HTERT RPE-1 (cell line): ENCODE results near the gene SUPT6H.

ENCODE experiments used
- in situ Hi-C: fragments of 300-500 bp; cut with MboI; formaldehyde crosslinking; loops from 4 replicates; pipeline ENCODE4 v1.14.3; 2020; ENCODE audit warnings: low sequenced_read_pairs

SUPT6H gene

DNA sequence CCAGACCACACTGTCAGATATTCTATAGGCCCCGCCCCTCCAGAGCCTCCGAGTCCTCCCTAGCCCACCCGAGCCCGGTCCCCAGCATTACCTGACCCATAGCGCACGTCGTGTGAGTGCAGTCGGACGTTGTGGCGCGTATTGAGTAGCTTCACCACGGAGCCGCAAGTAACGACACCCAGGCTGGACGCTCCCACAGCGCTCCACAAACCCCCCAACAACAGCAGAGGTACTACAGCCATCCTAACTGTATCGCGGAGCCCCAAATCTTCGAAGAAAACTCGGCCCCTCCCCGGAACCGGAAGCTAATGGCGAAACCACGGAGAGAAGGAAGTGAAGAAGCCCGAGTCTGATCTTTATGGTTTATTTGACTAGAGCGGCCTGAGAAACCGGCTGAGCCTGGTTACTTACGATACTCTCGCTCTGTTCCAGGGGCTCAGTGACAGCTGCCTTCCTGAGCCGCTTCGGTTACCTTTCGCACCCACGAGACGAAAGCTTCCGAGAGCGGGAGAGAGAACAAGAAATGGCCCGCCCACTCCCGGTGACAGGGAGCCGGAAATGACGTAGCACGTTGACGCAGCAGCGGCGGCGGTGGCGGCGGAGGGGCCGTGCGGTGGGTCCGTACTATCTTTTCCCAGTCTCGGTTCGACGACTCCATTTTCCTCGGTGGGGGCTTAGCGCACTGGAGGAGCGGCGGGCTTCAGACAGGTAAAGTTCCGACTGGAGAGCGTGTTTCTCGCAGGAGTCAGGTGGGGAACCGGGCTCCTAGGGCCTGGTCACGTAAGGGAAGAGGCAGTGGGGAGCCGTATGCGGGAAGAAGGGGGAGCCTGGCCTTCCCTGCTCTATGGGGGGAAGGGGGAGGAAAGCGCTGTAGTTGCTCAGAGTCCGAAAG lies at the start of gene SUPT6H, which contains the start of gene SDF2:
TSS of gene SUPT6H (plus strand) at position 571 of the 892 bp plus-strand sequence. CDS start 11,197 bp downstream, outside the sequence.
TSS of gene SDF2 (minus strand) at position 272 of the 892 bp plus-strand sequence. CDS start at position 242, 30 bp downstream.
- in situ Hi-C loops: no loop called here

DNA sequence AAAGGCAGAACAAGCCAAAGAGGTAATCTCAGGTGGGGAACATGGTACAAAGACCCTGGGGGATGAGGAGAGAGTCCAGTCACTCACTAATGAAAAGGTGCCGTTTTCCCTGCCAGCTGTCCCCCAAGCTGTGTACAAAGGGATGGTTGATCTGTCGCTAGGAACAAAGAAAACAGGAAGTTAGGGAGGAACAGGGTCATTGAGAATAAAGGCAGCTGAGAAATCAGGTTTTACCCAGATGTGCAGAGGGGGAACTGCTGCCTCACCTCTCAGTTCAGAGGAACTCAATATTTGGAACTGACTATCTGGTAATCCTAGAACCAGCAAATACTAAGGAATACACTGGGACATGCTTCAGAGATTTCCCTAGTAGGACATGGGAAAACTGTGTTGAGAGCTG lies 49.5 kb upstream of the SUPT6H start:
- in situ Hi-C loops: no loop called here

DNA sequence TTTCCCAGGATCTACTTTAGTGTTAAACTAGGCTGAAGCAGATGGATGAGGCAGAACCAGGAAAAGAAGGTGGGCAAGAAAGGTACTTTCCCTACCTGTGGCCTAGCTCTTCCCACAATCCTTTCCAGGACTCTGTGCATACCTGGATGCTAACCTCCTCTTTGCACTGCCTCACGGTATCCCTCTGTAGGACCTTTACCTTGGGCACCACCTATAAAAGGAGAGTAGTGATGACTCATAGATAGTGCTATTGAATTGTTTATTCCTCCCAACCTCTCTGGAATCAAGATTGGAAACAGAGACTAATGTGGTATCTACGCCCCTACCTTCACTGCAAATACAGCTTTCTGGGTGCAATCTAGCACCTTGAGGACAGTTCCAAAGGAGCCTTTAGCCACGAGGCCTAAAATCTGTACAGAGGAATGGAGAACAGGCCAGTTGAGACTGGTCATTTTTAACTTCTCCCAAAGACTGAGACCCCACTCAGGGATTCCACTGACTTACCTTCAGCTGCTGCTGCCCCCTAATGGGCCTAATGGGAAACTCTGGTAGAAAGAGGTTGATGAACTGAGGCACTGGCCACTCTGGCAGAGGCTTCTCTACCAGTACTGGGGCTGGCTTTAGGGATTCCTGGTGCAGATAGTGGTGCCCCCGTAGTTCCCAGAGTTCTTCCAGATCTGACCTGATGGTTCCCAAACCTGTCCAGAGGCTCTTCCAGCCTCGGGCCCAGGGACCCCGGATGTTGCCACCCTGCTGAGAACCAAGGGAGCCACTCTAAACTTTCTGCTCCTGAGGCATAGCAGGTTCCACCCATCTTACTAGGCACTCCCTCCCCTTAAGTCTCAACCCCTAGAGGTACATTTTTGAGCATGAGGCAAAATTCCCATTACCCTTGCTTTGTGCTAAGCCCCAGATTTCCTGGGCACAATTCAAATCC lies 48.8 kb upstream of the SUPT6H start:
- in situ Hi-C loops: no loop called here

DNA sequence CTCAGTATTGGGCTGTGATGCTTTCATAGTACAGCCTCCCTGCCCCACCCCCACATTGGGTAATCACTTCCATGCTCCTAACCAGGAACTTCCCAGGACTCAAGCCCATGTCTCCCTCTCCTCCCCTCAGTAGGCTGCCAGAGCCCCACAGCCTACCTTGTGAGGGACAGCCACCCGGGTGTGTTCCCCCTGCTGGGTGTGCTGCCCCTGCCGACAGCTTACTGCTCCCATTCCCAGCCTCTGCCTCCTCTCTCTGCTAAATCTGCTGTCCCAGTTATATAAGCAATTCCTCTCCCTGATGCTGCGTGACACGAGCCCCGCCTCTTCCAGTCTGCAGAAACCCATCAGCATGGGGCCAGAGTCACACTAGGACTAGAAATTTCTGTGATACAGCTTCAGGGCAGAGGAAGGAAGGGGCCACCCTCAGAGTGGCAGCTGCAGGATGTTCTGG lies 48.0 kb upstream of the SUPT6H start, which contains the start of gene RSKR:
TSS of gene RSKR (minus strand) at position 255 of the 451 bp plus-strand sequence. CDS start at position 231, 24 bp downstream.
- in situ Hi-C loops: no loop called here

DNA sequence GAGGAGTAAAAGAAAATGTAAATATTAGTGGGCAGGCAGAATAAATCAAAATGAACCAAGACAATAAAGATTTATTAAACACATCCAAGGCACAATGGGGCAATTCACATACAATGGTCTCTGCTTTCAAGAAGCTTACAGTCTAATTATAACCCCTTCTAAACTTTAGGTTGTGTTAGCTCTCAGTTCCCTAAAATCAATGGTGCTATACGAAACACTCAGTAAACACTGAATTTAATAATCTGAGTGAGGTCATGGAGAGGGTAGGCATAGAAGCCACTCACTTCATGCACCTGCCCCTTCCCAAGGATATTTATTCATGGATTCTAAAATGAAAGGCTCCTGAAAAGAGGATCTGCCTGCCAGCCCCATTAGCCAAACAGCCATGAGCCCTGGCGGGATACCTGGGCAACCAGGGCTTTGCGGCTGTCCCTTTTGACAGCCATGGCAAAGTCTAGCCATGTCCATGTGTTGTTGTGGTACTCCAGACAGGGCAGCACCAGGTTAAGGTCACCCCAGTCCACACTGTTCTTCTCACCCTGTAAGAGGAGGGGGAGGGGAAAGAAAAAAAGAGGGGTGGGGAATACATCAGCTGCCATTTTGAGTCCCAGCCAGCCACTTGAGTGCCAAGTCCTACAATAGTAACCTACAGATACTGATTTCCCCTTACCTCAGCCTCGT lies 46.6 kb upstream of the SUPT6H start:
- in situ Hi-C loops: no loop called here

DNA sequence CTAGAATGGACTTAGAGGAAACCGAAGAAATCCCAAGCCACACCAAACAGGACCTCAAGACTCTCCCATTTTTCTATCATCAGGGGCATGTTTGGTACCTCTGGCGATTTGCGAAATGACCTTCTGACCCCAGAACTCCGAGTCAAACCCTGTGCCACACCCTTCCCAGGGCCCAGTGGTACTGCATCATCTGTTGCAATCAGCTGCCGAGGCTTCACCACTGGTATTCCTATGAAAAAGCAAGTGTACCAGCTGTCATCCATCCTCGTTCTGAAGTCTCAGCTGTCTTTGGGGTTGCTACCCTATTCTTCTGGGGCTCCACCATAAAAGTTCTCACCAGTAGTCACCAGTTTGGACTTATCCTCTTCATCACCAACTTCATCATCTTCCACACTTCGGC lies 45.7 kb upstream of the SUPT6H start:
- in situ Hi-C loops: no loop called here

DNA sequence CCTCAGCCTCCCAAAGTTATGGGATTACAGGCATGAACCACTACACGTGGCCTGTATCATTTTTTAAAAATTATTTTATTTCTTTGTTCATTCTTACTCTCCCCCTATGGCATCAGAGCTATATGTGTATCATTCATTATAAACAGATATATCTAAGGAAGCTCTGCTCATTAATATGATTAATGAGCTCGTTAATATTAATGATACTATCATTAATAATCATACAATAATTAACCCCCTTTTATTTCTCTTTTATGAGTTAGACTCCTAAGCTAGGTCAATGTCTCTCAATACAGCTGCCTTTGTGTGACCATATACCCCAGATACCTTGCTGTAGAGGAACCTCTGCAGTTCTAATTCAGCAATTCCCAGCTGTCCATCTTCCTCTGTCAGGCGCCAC lies 43.5 kb upstream of the SUPT6H start:
- in situ Hi-C loops: no loop called here

DNA sequence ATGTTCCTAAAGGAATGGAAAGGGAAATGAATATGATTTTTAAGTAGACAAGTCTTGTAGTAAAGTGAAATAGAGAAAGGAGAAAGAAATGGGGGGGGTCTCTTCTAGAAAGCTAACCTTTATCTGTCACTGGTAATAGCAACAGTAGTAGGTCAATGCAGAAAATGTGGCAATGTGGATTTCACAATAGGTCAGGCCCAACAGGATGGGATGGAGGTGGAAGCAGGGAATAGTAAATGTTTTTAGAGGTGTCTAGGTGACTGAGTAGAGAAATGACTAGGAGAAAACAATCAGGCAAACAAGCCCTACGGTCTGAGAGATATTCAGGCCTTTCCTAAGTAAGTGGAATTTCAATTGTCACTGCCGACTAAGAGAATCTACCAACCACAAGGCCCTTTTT lies 42.0 kb upstream of the SUPT6H start:
- in situ Hi-C loops: no loop called here

DNA sequence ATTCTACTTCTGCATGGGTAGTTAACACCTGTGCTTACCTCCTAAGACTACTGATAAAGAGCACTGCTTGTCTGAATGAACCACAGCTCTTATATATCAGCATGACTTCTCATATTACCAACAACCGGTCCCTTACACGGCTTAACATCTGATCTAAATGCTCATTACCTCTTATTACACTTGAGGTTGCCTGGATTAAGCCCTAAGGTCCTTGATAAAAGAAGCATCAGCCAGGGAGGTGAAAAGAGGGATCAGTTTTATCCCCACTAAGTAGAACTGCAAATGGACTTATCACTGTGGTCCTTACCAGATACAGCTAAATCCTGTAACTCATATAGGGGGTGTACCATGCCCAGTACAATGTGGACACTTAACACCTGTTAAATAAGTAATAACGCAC lies 39.8 kb upstream of the SUPT6H start:
- in situ Hi-C loops: no loop called here

DNA sequence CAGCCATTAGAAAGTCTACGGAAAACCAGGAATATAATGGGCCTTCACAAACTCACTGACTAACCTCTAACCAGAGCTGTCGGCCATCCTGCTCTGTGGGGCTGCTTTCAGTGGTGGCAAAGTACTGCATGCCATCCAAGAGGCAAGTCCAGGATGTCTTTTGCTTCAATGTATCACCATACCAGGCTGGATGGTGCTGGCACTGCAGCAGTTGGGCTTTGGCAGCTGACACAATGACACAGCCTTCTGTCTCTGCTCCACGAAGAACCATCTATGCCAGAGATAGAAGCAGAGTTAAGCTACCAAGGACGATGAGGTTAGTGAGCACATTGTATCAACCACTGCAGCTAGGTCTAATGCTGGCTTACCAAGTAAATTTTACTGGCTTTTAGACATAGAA lies 38.3 kb upstream of the SUPT6H start:
- in situ Hi-C loops: no loop called here

DNA sequence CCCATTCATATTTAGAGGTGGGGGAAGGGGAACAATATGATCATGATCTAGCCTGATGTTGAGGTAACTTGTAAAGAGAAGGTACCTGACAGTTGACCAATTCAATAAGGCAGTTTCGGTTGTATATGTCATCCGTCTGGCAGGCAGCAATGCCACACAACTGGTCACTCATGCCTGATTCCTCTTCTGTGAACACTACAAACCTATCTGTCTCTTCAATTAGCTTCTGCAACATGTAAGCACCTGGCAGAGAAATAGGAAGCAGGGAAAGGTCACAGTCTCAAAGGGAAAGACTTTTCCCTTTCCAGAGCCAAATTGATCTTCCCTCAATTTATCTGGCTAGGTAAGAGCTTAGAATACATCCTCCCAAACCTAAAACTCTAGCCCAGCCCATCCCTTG lies 37.9 kb upstream of the SUPT6H start:
- in situ Hi-C loops: no loop called here

DNA sequence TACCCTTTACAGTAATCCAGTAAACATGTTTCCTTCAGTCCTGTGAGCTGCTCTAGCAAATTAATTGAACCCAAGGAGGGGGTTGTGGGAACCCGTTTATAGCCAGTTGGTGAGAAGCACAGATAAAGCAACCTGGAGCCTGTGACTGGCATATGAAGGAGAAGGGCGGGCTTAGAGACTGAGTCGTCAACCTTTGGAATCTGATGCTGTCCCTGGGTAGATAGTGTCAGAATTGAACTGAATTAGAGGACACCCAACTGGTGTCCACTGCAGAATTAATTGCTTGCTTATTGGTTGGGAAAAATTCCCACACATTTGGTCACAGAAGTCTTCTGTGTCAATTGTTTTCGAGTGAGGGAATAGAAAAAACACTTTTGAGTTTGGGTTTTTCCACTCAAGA lies 35.2 kb upstream of the SUPT6H start:
- in situ Hi-C loops: no loop called here

DNA sequence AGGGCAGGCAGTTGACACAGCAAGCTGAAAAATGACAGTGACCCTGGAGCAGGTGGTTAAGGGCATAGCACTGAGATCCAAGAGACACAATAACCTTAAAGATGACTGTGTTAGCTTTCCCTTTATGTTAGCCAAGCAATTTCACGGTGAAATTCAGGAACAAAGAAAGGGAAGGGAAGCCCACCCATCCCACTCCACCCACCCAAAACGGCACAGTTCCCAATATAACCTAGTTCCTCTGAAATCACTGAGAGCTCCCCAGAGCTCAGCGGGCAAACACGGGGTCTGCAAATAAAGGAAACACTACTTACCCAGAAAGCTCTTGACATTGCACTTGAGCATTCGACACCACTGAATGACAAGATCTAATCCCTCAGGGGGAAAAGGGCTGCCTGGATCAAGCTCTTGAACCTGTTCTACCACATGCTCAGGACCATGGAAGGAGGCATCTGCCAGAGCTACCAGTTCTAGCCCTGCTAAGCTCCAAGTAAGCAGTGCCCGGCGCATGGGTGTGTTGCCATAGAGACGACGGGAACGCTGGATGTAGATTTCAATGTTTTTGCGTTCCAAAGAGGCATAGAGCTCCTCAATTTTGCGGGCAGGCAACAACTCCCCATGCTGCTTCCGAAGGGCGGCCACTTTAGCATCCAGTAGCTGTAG lies 27.7 kb upstream of the SUPT6H start:
- in situ Hi-C loops: no loop called here

DNA sequence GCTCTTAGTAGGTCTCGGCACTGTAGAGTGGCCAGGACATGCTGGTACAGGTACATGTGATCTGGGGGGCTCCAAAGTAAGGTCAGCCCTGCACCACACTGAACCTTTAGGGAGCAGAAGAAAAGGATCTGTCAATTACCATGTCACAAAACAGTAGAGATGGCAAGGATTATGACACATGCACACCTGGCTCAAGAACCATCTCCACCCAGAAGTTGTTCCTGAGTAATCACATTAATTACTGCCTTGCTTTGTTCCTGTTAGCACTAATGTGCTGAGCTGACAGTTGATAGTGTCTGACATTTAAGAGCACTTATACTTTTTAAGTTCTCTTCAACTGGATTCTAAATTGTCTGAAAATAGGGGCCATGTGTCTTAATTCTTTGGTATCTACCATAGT lies 26.5 kb upstream of the SUPT6H start:
- in situ Hi-C loops: no loop called here

DNA sequence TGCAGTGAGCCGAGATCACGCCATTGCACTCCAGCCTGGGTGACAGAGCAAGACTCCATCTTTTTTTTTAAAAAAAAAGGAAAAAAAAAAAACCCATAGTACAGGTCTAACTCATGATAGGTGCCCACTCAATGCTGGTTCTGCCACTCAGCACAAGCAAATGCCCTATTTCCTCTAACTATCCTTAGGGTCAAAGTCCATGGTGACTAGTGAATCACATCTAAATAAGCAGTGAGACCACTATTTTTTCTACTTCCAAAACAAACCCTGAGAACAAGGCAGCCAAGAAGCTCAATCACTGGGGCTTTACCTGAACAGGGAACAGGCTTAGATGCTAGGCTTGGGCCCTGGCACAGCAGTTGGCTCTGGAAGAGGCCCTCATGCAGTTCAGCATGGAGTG lies 20.4 kb upstream of the SUPT6H start:
- in situ Hi-C loops: no loop called here

DNA sequence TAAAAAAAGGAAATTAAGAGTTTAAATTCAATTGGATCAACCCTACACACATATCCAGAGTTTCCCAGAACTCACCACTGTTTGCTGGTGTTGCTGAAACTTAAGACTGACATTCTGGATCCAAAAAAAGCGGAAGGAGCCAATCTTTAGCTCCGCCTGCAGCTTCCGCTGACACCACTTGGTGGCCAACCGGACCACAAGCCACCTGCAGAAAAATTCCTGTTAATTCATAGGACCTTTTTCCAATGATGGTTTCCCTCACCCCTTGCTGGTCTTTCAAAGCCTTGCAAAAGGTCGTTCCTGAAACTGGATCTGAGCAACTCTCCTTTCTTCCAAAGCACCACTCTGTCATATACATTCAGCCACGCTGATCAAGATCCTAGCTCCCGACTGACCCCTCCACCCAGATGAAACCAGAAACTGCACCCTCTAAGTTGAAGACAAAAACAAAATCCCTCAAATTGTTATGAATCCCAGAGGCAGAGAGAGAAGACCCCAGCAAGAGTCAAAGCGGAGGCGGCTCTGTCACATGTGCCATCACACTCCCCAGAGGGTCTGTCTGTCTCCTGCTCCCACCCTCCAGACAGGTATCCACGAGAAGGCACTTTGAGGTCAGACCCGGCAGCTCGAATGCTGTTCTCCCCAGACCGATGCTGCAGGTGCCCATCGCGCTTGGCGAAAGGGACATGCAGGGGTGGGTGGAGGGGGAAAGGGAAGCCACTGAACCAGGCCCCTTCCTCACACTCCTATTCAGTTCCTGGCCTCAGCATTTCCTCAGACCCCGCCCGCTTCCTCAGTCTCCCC lies 17.8 kb upstream of the SUPT6H start:
- in situ Hi-C loops: no loop called here

DNA sequence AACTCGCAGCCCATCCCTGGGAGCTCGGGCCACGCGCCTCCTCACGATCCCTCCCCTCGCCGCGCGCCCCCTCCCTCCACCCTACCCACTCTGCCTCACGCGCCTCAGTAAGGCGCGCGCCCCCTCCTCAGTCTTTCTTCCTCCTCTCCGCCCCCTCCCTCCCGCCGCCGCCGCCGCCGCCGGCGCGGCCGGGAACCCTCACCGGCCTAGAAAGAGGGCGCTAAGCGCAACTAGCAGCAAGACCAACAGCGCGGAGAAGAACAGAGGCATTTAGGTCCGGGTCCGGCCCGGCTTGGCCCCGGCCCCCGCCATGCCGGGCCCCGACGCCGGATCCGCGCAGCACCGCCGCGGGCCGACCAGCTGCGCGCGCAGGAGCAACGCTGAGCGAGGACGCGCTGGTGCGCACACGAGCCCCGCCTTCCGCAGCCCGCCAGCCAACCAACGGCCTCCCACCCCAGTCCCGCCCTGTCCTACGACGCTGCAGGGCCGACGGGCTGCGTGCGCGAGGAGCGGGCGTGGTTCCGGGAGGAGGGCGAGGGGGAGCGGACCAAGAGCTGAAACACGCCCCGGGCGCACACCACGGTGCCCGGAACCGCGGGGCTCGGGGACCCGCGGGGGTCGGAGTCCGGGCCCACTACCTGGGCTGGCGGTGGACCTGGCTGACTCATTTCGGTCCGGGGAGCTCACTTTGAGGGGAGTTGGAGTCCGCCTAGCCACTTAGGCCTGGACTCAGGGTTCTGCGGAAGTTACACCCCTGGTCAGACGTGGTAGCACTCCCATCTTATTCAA lies 17.0 kb upstream of the SUPT6H start, which contains the start of gene BLTP2:
TSS of gene BLTP2 (minus strand) at position 372 of the 789 bp plus-strand sequence. CDS start at position 270, 102 bp downstream.
- in situ Hi-C loops: no loop called here

DNA sequence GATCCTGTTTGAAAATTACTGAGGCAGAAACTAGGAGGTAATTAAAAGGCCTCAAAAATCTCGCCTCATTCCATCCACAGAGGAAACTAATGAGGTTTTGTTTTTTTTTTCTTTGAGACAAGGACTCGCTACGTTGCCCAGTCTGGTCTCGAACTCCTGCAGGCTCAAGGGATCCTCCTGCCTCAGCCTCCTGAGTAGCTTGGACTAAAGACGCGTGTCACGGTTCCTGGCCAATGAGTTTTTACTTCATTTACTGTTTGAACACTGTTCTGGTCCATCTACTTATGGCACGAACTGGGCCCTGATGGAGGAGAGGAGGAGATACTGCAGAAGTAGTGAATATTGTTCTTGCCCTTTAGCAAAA lies 16.4 kb upstream of the SUPT6H start:
- in situ Hi-C loops: no loop called here
